HG02885 (cell line): Measurements from ENCODE around the gene NPR3.

Experiments used
- ATAC-seq: cut with Tn5 transposase; IDR thresholded peaks from one replicate; pipeline ENCODE4 v1.9.1; 2021; ENCODE audit warnings: mild to moderate bottlenecking; ENCODE audit not compliant: unreplicated experiment, poor library complexity

NPR3 gene, protein sequence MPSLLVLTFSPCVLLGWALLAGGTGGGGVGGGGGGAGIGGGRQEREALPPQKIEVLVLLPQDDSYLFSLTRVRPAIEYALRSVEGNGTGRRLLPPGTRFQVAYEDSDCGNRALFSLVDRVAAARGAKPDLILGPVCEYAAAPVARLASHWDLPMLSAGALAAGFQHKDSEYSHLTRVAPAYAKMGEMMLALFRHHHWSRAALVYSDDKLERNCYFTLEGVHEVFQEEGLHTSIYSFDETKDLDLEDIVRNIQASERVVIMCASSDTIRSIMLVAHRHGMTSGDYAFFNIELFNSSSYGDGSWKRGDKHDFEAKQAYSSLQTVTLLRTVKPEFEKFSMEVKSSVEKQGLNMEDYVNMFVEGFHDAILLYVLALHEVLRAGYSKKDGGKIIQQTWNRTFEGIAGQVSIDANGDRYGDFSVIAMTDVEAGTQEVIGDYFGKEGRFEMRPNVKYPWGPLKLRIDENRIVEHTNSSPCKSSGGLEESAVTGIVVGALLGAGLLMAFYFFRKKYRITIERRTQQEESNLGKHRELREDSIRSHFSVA

DNA sequence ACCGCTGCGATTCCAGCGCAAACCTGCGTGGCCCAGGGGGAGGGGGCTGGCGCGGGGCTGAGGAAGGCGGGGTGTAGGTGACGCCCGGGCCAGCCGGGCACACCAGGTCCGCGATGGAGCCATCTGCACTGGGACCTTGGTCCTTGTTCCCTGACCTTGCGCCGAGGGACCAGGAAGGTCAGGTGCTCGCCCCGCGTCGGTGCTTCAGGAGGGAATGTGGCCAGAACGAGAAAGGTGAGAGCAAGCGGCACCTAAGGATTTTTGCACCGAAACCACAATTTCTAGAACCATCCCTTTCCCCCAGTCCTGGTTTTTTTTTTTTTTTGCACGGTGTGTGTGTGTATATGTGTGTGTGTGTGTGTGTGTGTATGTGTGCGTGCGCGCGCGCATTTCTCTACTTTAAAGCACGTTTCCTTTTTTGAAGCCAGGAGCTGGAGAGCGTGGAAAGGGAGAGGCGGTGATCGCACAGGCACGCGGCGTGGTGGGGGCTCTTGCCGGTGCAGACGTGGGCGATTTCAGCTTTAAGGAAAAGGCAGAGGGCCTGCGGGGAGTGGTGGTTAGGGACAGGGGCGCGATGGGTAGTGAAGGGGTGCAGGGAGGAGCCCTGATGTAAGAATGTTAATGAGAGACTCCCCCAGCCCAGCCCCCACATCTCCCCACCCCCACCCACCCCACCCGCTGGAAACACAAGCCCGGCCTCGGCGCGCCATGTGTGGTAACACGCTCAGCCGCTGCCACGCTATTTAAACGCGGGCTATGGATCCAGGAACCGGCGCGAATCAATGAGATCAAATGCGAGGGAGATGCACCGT, at the start of gene NPR3:
NPR3 (plus strand) TSS at position 772 of the 812 bp plus-strand sequence. CDS start 456 bp downstream, outside the sequence.
- peak; percentile 10 for ATAC-seq

DNA sequence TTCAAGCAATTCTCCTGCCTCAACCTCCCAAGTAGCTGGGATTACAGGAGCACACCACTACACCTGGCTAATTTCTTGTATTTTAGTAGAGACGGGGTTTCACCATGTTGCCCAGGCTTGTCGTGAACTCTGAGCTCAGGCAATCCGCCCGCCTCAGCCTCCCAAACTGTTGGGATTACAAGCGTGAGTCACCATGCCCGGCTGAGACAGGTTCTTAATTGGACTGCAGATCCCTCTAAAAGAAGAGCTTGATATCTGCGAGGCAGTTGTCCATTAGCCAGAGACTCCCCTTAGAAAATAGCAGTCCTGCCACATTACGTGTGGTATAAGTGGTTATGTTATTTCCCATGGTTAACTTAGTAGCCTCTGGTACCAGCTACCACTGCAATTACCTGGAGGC, 46.6 kb upstream of the NPR3 start:
- ATAC-seq: no peak

GRCh38 chr5:32668552-32668951, 42.6 kb upstream of the NPR3 start:
- no peak for ATAC-seq

DNA sequence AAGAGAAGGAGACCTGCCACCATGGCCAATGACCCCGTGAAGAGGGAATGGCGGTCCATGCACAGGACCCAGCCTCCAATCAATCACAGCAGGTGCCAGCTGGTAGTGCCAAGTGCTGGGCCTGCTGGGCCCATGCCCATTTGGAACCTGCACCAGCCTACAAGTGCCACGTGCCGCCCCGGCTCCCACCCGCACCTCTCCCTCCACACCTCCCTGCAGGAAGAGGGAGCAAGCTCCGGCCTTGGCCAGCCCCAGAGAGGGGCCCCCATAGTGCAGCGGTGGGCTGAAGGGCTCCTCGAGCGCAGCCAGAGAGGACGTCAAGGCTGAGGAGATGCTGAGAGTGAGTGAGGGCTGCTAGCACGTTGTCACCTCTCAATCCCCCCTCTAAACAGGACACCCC, 37.8 kb upstream of the NPR3 start:
- no peak for ATAC-seq

- no peak for ATAC-seq
These were observed 34.1 kb upstream of the NPR3 start for GRCh38 chr5:32677023-32677422.

DNA sequence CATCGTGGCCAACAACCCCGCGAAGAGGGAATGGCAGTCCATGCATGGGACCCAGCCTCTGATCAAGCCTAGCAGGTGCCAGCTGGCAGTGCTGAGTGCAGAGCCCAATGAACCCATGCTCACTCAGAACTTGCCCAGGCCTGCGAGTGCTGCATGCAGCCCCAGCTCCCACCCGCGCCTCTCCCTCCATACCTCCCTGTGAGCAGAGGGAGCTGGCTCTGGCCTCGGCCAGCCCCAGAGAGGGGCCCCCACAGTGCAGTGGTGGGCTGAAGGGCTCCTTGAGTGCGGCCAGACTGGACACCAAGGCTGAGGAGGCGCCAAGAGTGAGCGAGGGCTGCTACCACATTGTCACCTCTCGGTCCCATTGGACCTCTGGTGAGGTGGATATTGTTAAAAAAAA, 32.6 kb upstream of the NPR3 start:
- no peak for ATAC-seq

DNA sequence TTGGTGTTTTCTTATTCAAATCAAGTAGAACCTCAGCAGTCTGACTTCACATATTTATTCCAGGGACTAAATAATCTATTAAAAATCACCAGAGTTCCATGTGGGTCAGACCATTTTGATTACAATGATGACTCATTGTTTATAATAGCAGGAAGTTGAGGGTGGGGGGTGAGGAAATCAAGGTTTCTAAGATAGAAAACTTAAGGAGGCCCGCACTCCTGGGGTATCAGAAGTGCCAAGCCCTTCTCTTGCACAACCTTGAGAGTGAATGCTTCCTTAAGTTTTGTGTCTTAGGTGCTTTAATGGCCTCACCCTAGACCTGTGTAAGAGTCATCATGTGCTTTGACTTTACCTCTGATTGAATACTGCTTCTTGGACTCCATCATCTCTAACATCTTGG, 31.9 kb upstream of the NPR3 start:
- ATAC-seq: no peak

- no peak for ATAC-seq
These were observed 30.9 kb upstream of the NPR3 start for GRCh38 chr5:32680183-32680582.

DNA sequence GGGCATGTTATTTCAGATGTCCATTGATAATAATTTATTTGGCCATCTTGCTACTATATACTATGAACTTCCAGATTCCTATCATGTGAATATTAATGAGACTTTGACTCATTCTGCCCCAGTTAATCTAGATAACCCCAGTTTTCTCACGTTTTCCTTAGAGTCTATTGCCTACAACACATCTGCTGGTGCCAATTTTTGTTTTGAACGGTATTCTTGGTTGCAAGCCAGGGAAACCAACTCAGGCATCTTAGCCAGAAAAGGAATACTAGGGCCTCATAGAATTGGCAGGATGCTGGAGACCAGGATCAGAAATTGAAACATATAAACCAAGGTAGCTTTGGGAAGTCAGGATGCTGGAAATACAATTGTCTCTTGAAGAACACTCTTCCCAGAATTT, 28.0 kb upstream of the NPR3 start:
- ATAC-seq: no peak

DNA sequence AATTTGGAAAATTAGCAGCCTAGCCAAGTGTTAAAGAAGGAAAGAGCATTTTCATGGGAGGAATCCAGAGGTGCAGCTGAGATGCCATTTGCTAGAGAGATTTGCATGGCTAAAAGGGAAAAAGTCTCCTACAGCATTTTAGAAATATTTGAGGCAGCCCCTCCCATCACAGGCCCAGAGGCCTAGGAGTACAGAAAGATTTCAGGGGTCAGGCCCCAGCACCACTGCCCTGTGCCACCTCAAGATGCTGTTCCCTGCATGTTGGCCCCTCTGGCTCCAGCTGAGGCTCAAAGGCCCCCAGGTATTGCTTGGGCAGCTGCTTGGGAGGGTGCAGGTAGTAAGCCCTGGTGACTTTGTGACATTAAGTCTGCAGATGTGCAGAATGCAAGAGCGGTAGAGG, 26.9 kb upstream of the NPR3 start:
- ATAC-seq: no peak

GRCh38 chr5:32686799-32687498, 24.2 kb upstream of the NPR3 start:
- no peak for ATAC-seq

DNA sequence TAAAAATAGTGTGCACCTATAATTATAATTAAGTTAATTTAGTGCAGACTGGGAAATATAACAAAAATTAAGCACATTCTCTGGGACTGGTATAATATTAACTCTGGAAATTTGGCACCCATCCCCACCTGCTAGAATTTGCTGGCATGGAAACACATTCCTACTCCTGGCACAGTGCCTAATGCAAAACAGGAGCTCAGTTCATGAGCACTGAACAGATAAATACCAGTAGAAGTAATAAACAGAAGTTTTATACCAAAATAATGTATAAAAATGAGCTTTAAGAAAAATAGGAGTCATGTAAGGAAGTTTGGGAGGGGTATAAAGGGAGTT, 23.7 kb upstream of the NPR3 start:
- no peak for ATAC-seq

DNA sequence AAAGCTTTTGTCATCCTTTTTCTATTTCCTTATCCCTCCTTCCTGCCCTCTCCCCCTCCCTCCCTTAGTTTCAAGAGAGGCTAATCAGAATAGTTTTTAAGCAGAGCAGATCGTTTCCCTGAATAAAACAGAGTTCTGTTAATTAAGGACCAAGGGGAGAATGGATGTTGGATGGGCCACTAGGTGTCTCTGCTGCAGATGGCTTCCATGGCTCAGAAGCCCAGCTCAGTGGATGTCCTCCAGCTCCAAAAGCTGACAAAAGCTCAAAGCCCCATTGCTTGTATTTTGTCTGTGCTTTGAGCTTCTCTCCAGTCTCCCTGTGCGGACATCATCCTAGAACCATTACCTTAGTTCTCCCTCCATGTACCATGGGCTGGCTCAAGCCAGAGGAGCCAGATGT, 21.0 kb upstream of the NPR3 start:
- ATAC-seq: no peak

GRCh38 chr5:32690666-32691065, 20.5 kb upstream of the NPR3 start:
- no peak for ATAC-seq

DNA sequence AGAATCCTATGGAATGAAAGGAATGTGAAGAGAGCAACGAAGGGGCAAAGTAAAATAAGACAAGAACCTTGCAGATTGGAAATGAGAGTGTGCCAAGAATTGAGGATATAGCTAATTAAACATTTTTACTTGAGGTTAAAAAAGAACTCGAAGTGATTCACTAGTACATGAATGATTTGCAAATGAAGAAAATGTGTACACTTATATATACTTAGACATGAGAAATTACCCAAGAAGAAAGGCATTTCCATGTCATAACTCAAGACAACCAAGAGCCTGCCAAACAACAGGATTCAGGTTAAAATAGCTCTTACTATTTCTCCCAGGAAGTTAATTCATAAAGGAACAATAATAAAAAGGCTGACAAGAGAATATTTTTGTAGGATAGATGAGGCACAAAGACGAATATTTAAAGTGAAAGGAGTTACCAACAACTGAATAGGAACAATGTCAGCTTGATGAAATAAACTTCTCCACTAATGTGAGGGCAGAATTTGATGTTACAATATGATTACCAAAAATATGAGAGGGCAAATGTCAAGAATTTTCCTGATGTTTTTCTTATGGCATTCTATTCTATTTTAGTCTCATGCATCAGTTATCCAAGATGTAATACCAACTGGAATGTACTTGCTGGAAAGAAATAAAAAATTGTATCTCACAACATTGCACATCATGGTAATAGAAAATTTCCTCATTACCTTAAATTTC, 18.9 kb upstream of the NPR3 start:
- ATAC-seq: no peak

- ATAC-seq: no peak
These were observed 7.2 kb upstream of the NPR3 start for GRCh38 chr5:32703957-32704356.

- no peak for ATAC-seq
These were observed 3.6 kb upstream of the NPR3 start for GRCh38 chr5:32707418-32707997.

GRCh38 chr5:32708949-32709348, 2.2 kb upstream of the NPR3 start:
- ATAC-seq: no peak

DNA sequence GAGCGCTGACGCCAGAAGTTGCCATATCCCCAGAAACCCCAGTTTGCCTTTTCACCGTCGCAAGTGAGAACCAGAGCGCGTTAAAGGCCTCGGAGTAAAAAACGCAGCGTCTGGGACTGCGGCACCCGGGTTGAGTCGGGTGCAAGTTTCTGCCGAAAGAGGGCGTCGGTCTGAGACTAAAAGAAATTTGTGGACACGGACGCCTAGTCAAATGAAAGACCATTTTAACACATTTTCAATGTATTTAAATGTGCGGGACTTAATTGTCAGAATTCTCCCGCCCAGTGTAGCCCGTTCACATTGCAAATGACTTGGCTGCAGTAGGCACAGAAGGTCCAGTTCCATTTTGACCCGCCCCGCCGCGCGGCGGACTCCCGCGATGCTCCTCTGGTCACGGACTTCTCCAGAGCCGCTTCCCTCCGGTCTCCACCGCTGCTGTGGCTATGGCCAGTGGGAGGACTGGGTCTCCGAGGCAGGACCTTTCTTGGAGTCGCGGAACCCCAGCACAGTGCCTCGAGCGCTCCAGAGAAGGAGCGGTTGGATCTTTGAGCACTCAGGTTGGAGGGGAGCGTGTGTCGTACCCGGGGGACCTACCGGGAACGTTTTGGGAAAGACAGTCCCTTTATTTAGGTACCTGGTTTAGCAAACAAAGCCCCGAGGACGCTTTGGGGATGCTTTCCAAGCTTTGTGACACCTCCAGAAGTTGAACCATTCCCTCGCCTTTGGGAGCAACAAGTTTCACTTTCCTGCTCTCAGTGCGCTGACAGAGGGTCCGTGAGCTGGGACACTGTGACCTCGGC, 1.2 kb upstream of the NPR3 start:
- peak; percentile 64 for ATAC-seq
